H1 (cell line): Measurements from ENCODE around the gene SAFB2. TPM values are rescaled to one million over a fixed set of nuclear protein-coding genes. Genes with fewer than 3 reads are reported as not detected.

Experiments
- ATF3 ChIP-seq: IDR thresholded peaks from 2 replicates; pipeline ENCODE4 v1.6.1; 2011; ENCODE audit warnings: low read depth, mild to moderate bottlenecking, low read length; ENCODE audit not compliant: insufficient read depth
- BCL11A ChIP-seq, 2 experiments: IDR thresholded peaks; one replicate each; pipeline ENCODE4 v1.6.1; 2011; ENCODE audit warnings: low read depth in 2 of 2, low read length in 2 of 2, mild to moderate bottlenecking in 2 of 2
- BRCA1 ChIP-seq: IDR thresholded peaks from 2 replicates; pipeline ENCODE4 v1.6.1; 2012; ENCODE audit warnings: low read depth, low read length, improper control_type of control experiment
- CBX8 ChIP-seq: fragments of 300-800, 300-1000 bp; sonication (generic); IDR thresholded peaks from 2 replicates; pipeline ENCODE4 v1.7.1; 2016; ENCODE audit warnings: low read depth, low read length, borderline replicate concordance
- CEBPB ChIP-seq: IDR thresholded peaks from 2 replicates; pipeline ENCODE4 v1.6.1; 2012; ENCODE audit warnings: low read depth, low read length
- HDAC6 ChIP-seq: IDR thresholded peaks from one replicate; pipeline ENCODE4 v1.7.1; 2012; ENCODE audit warnings: low read depth, mild to moderate bottlenecking, inconsistent platforms, low read length, moderate library complexity
- KDM1A ChIP-seq: fragments of 200-600, 300-600 bp; sonication (generic); IDR thresholded peaks from 2 replicates; pipeline ENCODE4 v1.7.1; 2016; ENCODE audit warnings: mild to moderate bottlenecking, low read length, borderline replicate concordance
- KDM4A ChIP-seq: IDR thresholded peaks from one replicate; pipeline ENCODE4 v1.7.1; 2012; ENCODE audit warnings: low read depth, mild to moderate bottlenecking, moderate library complexity, low read length, inconsistent platforms; ENCODE audit not compliant: severe bottlenecking
- MAFK ChIP-seq: IDR thresholded peaks from 2 replicates; pipeline ENCODE4 v1.6.1; 2012; ENCODE audit warnings: low read depth, mild to moderate bottlenecking, improper control_type of control experiment, low read length
- NRF1 ChIP-seq: IDR thresholded peaks from 2 replicates; pipeline ENCODE4 v1.6.1; 2011; ENCODE audit warnings: mild to moderate bottlenecking, low read depth, low read length, improper control_type of control experiment
- POLR2A ChIP-seq, 2 experiments: IDR thresholded peaks; 1 replicate in 1 of 2; 2 replicates in 1 of 2; pipeline ENCODE4 v1.6.1; 2011; ENCODE audit warnings: low read depth in 2 of 2, low read length in 2 of 2, mild to moderate bottlenecking in 2 of 2; ENCODE audit errors: control extremely low read depth in 1 of 2
- RBBP5 ChIP-seq: IDR thresholded peaks from 2 replicates; pipeline ENCODE4 v1.7.1; 2012; ENCODE audit warnings: low read depth, mild to moderate bottlenecking, inconsistent platforms, low read length, moderate library complexity, borderline replicate concordance
- RNF2 ChIP-seq: fragments of 200-900, 300-1000 bp; sonication (generic); IDR thresholded peaks from 2 replicates; pipeline ENCODE4 v1.7.1; 2016; ENCODE audit warnings: borderline replicate concordance, low read depth, mild to moderate bottlenecking, antibody characterized with exemption, low read length; ENCODE audit not compliant: poor library complexity, severe bottlenecking; ENCODE audit errors: missing control alignments
- SIN3A ChIP-seq, 2 experiments: IDR thresholded peaks in 1 of 2; conservative IDR thresholded peaks in 1 of 2; 2 replicates each; pipeline ENCODE4 v1.6.1; 2011 to 2012; ENCODE audit warnings: low read length in 2 of 2, improper control_type of control experiment in 1 of 2, low read depth in 1 of 2, mild to moderate bottlenecking in 1 of 2
- SIRT6 ChIP-seq: IDR thresholded peaks from one replicate; pipeline ENCODE4 v1.7.1; 2012; ENCODE audit warnings: low read length, inconsistent platforms
- SP1 ChIP-seq: IDR thresholded peaks from 2 replicates; pipeline ENCODE4 v1.6.1; 2011; ENCODE audit warnings: low read depth, low read length
- SP2 ChIP-seq: IDR thresholded peaks from 2 replicates; pipeline ENCODE4 v1.6.1; 2012; ENCODE audit warnings: mild to moderate bottlenecking, low read length, inconsistent platforms
- SUZ12 ChIP-seq: fragments of 200-600 bp; sonication (generic); IDR thresholded peaks from 2 replicates; pipeline ENCODE4 v1.6.1; 2012; ENCODE audit warnings: mild to moderate bottlenecking, inconsistent platforms, low read length, moderate library complexity, mixed read lengths
- TAF1 ChIP-seq: IDR thresholded peaks from 2 replicates; pipeline ENCODE4 v1.6.1; 2011; ENCODE audit warnings: mild to moderate bottlenecking, low read depth, low read length
- TBP ChIP-seq: IDR thresholded peaks from 2 replicates; pipeline ENCODE4 v1.6.1; 2011; ENCODE audit warnings: low read depth, low read length, improper control_type of control experiment
- USF2 ChIP-seq: IDR thresholded peaks from 2 replicates; pipeline ENCODE4 v1.6.1; 2011; ENCODE audit warnings: low read length, improper control_type of control experiment
- ZNF274 ChIP-seq: IDR thresholded peaks from 2 replicates; pipeline ENCODE4 v1.7.0; 2012; ENCODE audit warnings: low read length, borderline replicate concordance; ENCODE audit errors: extremely low read depth
- polyA plus RNA-seq, 7 experiments: library from polyadenylated mRNA; depleted of rRNA in 3 of 7; stranded (reverse) in 5 of 7; unstranded in 2 of 7; fragments of >200 nt in 5 of 7; fragments of 200-250 nt in 2 of 7; gene quantifications; 1 replicate in 5 of 7; 2 replicates in 1 of 7; 4 replicates in 1 of 7; pipeline versions ENCODE4 v1.2.1 to v1.2.3, GENCODE V29; 2011 to 2013; ENCODE audit warnings: missing spikeins in 2 of 7, mixed read lengths in 2 of 7
- total RNA-seq: library from RNA; stranded (reverse); fragmentation: NEBNext Ultra II Directional; extraction: Animal tissue kit (Norgen Biotek cat#: 25700); gene quantifications from 2 replicates; pipeline ENCODE4 v1.2.1, GENCODE V29; 2021
- TF ChIP-seq, protein P1 (sequence below): IDR thresholded peaks from 2 replicates; pipeline ENCODE4 v1.6.1; 2012; ENCODE audit warnings: inconsistent platforms

The SAFB2 gene
- total and polyA plus RNA-seq, 2 of the 8 experiments (the other 6 are each of a cell fraction or from before 2014, with no cell fraction given) = 14.8 to 63.8 TPM

- TF ChIP-seq CEBPB (no peak), SIRT6 (no peak), SP2 (no peak), POLR2A (IDR thresholded peaks at IDR 0.05; ENCODE audit: control extremely low read depth in 1 of 2, low read depth in 2 of 2, low read length in 2 of 2) (no peak), BCL11A (IDR thresholded peaks at IDR 0.05; ENCODE audit: low read depth in 2 of 2, low read length in 2 of 2) (no peak), TAF1 (no peak), RBBP5 (peak; percentile 38; the same call in 1 of the 2 replicates), SUZ12 (no peak), TBP (no peak), USF2 (no peak), HDAC6 (no peak), RNF2 (no peak), SIN3A (conservative IDR thresholded peaks at IDR 0.05 in 1 of 2, IDR thresholded peaks at IDR 0.05 in 1 of 2; ENCODE audit: low read depth in 1 of 2, low read length in 2 of 2) (no peak), CBX8 (no peak), KDM4A (peak; percentile 84), ZNF274 (no peak), KDM1A (peak; percentile 65; the same call in 1 of the 2 replicates), MAFK (no peak), BRCA1 (no peak), SP1 (no peak), ATF3 (no peak), NRF1 (no peak)
- TF ChIP-seq, protein P1, sequence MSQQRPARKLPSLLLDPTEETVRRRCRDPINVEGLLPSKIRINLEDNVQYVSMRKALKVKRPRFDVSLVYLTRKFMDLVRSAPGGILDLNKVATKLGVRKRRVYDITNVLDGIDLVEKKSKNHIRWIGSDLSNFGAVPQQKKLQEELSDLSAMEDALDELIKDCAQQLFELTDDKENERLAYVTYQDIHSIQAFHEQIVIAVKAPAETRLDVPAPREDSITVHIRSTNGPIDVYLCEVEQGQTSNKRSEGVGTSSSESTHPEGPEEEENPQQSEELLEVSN = 0 out of 2 replicates have a peak, but pooled peaks have one; percentile 14
These were observed 55.1 kb downstream of the SAFB2 start, which contains the start of gene TINCR (continued) for GRCh38 chr19:5567360-5567969.
